Ammon's horn (tissue), 1 donor: Measurements from ENCODE around the gene CCNH.

Experiments used
- DNase-seq: peaks from one replicate; pipeline ENCODE4 v3.0.0-alpha.2; 2016; ENCODE audit warnings: low spot score

CCNH gene

GRCh38 chr5:87360132-87360531, 52.6 kb downstream of the CCNH start:
- no peak for DNase-seq

GRCh38 chr5:87359106-87359505, 53.6 kb downstream of the CCNH start:
- no peak for DNase-seq

DNA sequence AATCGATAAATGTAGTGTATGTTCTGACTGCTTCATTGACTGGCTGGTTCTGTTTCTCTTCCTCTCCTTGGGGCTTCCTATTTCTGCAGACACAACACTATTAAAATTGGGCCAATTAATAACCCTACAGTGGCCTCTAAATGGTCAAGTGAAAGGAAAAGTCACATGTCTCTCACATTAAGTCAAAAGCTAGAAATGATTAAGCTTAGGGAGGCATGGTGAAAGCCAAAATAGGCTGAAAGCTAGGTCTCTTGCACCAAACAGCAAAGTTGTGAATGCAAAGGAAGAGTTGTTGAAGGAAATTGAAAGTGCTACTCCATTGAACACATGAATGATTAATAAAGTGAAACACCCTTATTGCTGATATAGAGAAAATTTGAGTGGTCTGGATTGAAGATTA, 58.2 kb downstream of the CCNH start:
- DNase-seq, result no peak

DNA sequence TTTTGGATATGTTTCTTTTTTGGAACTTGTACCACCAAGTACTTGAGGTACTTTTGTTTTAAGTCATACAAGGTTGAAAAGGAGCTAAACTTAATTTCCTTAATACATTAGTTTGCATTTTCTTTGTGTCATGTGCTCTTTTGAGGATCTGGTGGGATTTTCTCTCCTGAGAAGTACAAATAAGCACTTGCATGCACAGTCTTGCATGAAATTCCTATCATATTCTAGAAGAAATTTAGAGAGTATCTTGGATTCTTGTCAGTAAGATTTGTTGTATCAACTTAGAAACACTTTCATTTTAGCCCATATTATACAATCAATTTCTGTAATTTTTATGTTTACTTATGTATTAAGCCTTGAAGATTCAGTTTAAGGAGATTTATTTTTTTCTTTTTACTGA, 64.9 kb downstream of the CCNH start:
- no peak for DNase-seq

DNA sequence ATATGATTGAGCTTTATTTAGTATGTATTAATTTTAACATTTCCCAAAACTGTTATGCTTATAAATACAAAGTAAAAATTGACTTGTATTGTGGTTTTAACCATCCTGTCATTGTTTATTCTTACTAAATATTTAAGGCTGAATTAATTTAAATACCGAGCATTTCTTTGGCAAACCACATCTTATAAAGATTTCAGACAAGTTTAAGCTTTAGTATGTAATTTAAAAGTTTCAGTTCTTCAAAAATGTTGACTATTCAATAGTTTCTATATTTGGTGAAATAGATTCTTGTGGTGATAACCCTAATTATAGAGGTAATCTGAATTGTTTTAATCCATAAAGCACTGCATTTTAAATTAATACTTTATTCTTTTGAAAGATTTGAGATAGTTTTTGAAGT, 65.5 kb downstream of the CCNH start:
- DNase-seq, result no peak
